Skeletal muscle satellite cell (primary cell): Measurements from ENCODE around the gene ITPK1.
"Not testable (repeated sequence)": the region's sequence is repeated elsewhere in the genome, so short reads cannot be mapped to it uniquely, and the experiment has no call there.

Experiments
- H3K27me3 ChIP-seq: 2 replicates; pipeline ENCODE4 v1.7.0; 2013; ENCODE audit warnings: low read length; ENCODE audit not compliant: control insufficient read depth, insufficient read depth
- H3K36me3 ChIP-seq: 2 replicates; pipeline ENCODE4 v1.7.0; 2013; ENCODE audit warnings: mild to moderate bottlenecking, control low read depth, low read length; ENCODE audit not compliant: insufficient read depth
- H3K4me1 ChIP-seq: 2 replicates; pipeline ENCODE4 v1.7.0; 2013; ENCODE audit warnings: low read length; ENCODE audit not compliant: control insufficient read depth, insufficient read depth
- H3K4me2 ChIP-seq: 2 replicates; pipeline ENCODE4 v1.7.0; 2013; ENCODE audit warnings: mild to moderate bottlenecking, low read length
- H3K4me3 ChIP-seq: 2 replicates; pipeline ENCODE4 v1.7.0; 2013; ENCODE audit warnings: low read length
- H3K9ac ChIP-seq: 2 replicates; pipeline ENCODE4 v1.7.0; 2013; ENCODE audit warnings: mild to moderate bottlenecking, low read depth, low read length, moderate library complexity
- H3K9me3 ChIP-seq: replicated peaks from 2 replicates; pipeline ENCODE4 v1.7.0; 2013; ENCODE audit warnings: mild to moderate bottlenecking, control low read depth, low read length

Gene ITPK1

GRCh38 chr14:93062013-93062412 is 53.7 kb downstream of the ITPK1 start:
- H3K36me3 ChIP-seq, H3K4me3 ChIP-seq, H3K4me2 ChIP-seq, H3K9ac ChIP-seq, H3K27me3 ChIP-seq, H3K9me3 ChIP-seq: not testable (repeated sequence)
- peaks cover 19% of the 10 kb centered on the region for H3K4me1 ChIP-seq

GRCh38 chr14:93061380-93062012 is 54.2 kb downstream of the ITPK1 start:
- H3K27me3 ChIP-seq, result no peaks in the 10 kb centered on the region
- H3K4me3 ChIP-seq, result no peak overlapping the region
- H3K4me1 ChIP-seq, result peaks cover 25% of the 10 kb centered on the region
- H3K36me3 ChIP-seq, result no peaks in the 10 kb centered on the region
- no peak overlapping the region for H3K4me2 ChIP-seq
- no peak overlapping the region for H3K9ac ChIP-seq
- H3K9me3 ChIP-seq, result no peaks in the 10 kb centered on the region

- no peaks in the 10 kb centered on the region for H3K9me3 ChIP-seq
- H3K36me3 ChIP-seq, result no peaks in the 10 kb centered on the region
- no peak overlapping the region for H3K9ac ChIP-seq
- no peak overlapping the region for H3K4me2 ChIP-seq
- H3K27me3 ChIP-seq, result no peaks in the 10 kb centered on the region
- no peak overlapping the region for H3K4me3 ChIP-seq
- peaks cover 28% of the 10 kb centered on the region for H3K4me1 ChIP-seq
These were observed 54.9 kb downstream of the ITPK1 start for GRCh38 chr14:93060841-93061240.

- Histone ChIP-seq H3K27me3 (no peaks in the 10 kb centered on the region), H3K4me3 (no peak overlapping the region), H3K4me1 (peaks cover 20% of the 10 kb centered on the region), H3K4me2 (no peak overlapping the region), H3K9me3 (no peaks in the 10 kb centered on the region), H3K36me3 (no peaks in the 10 kb centered on the region), H3K9ac (no peak overlapping the region)
These were observed 55.7 kb downstream of the ITPK1 start for GRCh38 chr14:93059917-93060545.

GRCh38 chr14:93059260-93059659 is 56.5 kb downstream of the ITPK1 start:
- no peaks in the 10 kb centered on the region for H3K9me3 ChIP-seq
- peaks cover 14% of the 10 kb centered on the region for H3K4me1 ChIP-seq
- H3K36me3 ChIP-seq, result no peaks in the 10 kb centered on the region
- H3K9ac ChIP-seq, result no peak overlapping the region
- H3K4me2 ChIP-seq, result no peak overlapping the region
- no peak overlapping the region for H3K4me3 ChIP-seq
- no peaks in the 10 kb centered on the region for H3K27me3 ChIP-seq

- Histone ChIP-seq H3K9ac (no peak overlapping the region), H3K9me3 (no peaks in the 10 kb centered on the region), H3K27me3 (no peaks in the 10 kb centered on the region), H3K4me2 (no peak overlapping the region), H3K36me3 (no peaks in the 10 kb centered on the region), H3K4me1 (peaks cover 14% of the 10 kb centered on the region), H3K4me3 (no peak overlapping the region)
These were observed 58.0 kb downstream of the ITPK1 start for GRCh38 chr14:93057586-93058280.

GRCh38 chr14:93056840-93057585 is 58.7 kb downstream of the ITPK1 start:
- H3K9ac ChIP-seq, result no peak overlapping the region
- H3K4me3 ChIP-seq, result no peak overlapping the region
- H3K36me3 ChIP-seq, result no peaks in the 10 kb centered on the region

GRCh38 chr14:93056166-93056839 is 59.4 kb downstream of the ITPK1 start:
- H3K9me3 ChIP-seq, result no peaks in the 10 kb centered on the region
- no peak overlapping the region for H3K9ac ChIP-seq
- H3K4me3 ChIP-seq, result no peak overlapping the region
- H3K4me1 ChIP-seq, result peaks cover 14% of the 10 kb centered on the region
- H3K4me2 ChIP-seq, result no peak overlapping the region
- H3K36me3 ChIP-seq, result no peaks in the 10 kb centered on the region
- H3K27me3 ChIP-seq, result no peaks in the 10 kb centered on the region

More at GRCh38 chr14:93056840-93057585, 58.7 kb downstream of the ITPK1 start:
- Histone ChIP-seq H3K4me1 (peaks cover 14% of the 10 kb centered on the region), H3K9me3 (no peaks in the 10 kb centered on the region), H3K4me2 (no peak overlapping the region), H3K27me3 (no peaks in the 10 kb centered on the region)

GRCh38 chr14:93055651-93056115 is 60.0 kb downstream of the ITPK1 start:
- Histone ChIP-seq H3K27me3 (no peaks in the 10 kb centered on the region), H3K4me2 (no peak overlapping the region), H3K9me3 (no peaks in the 10 kb centered on the region), H3K9ac (no peak overlapping the region), H3K4me1 (peaks cover 14% of the 10 kb centered on the region), H3K36me3 (no peaks in the 10 kb centered on the region), H3K4me3 (no peak overlapping the region)

- Histone ChIP-seq H3K4me2 (no peak overlapping the region), H3K27me3 (no peaks in the 10 kb centered on the region), H3K4me1 (peaks cover 14% of the 10 kb centered on the region), H3K4me3 (no peak overlapping the region), H3K9me3 (no peaks in the 10 kb centered on the region), H3K36me3 (no peaks in the 10 kb centered on the region), H3K9ac (no peak overlapping the region)
These were observed 60.8 kb downstream of the ITPK1 start for GRCh38 chr14:93054876-93055275.

GRCh38 chr14:93054006-93054405 is 61.7 kb downstream of the ITPK1 start:
- H3K4me2 ChIP-seq, result no peak overlapping the region
- H3K9ac ChIP-seq, result no peak overlapping the region
- H3K4me3 ChIP-seq, result no peak overlapping the region
- H3K9me3 ChIP-seq, result no peaks in the 10 kb centered on the region
- no peaks in the 10 kb centered on the region for H3K27me3 ChIP-seq
- no peaks in the 10 kb centered on the region for H3K36me3 ChIP-seq
- peaks cover 14% of the 10 kb centered on the region for H3K4me1 ChIP-seq
